HepG2 (cell line): ENCODE data around the gene THADA. TPM values are rescaled to one million over a fixed set of nuclear protein-coding genes. Genes with fewer than 3 reads are reported as not detected.

Source experiments
- ATF5 ChIP-seq: sonication (generic); formaldehyde crosslinking; IDR thresholded peaks from 2 replicates; pipeline ENCODE4 v1.4.0; 2020; ENCODE audit warnings: mild to moderate bottlenecking, low read depth, missing genetic modification reagents
- CREB1 ChIP-seq, 2 experiments: fragments of 450-650 bp in 1 of 2; IDR thresholded peaks; 2 replicates each; pipeline ENCODE4 v1.6.1; 2016 to 2017; ENCODE audit warnings: control low read depth in 1 of 2, mild to moderate bottlenecking in 1 of 2, missing compliant biosample characterization in 1 of 2, missing genetic modification characterization in 1 of 2
- CREM ChIP-seq, 2 experiments: sonication (generic) in 1 of 2; formaldehyde crosslinking in 1 of 2; IDR thresholded peaks; 2 replicates each; pipeline versions ENCODE4 v1.4.0 to v1.6.1; 2016 to 2020; ENCODE audit warnings: antibody characterized with exemption in 1 of 2, mild to moderate bottlenecking in 1 of 2, missing genetic modification reagents in 1 of 2
- EHMT2 ChIP-seq: fragments of 200-600 bp; sonication (generic); IDR thresholded peaks from 2 replicates; pipeline ENCODE4 v1.7.0; 2017; ENCODE audit warnings: antibody characterized with exemption, low read depth, low read length, borderline replicate concordance
- ELF3 ChIP-seq: IDR thresholded peaks from 2 replicates; pipeline ENCODE4 v1.6.1; 2016; ENCODE audit warnings: missing genetic modification reagents, missing compliant biosample characterization
- FOXC1 ChIP-seq: sonication (generic); formaldehyde crosslinking; IDR thresholded peaks from 2 replicates; pipeline ENCODE4 v1.8.0; 2022; ENCODE audit warnings: mild to moderate bottlenecking, missing genetic modification reagents, borderline replicate concordance
- HIC2 ChIP-seq: sonication (generic); formaldehyde crosslinking; IDR thresholded peaks from 2 replicates; pipeline ENCODE4 v1.9.0; 2022; ENCODE audit warnings: low read depth, missing genetic modification reagents
- HOXA3 ChIP-seq: sonication (generic); formaldehyde crosslinking; IDR thresholded peaks from 2 replicates; pipeline ENCODE4 v1.5.0; 2020; ENCODE audit warnings: missing genetic modification reagents
- KIAA2018 ChIP-seq: sonication (generic); formaldehyde crosslinking; IDR thresholded peaks from 2 replicates; pipeline ENCODE4 v1.5.0; 2020; ENCODE audit warnings: mild to moderate bottlenecking, missing genetic modification reagents, borderline replicate concordance
- PBX3 ChIP-seq: sonication (generic); formaldehyde crosslinking; IDR thresholded peaks from 2 replicates; pipeline ENCODE4 v1.8.1; 2023; ENCODE audit warnings: missing genetic modification reagents, inconsistent platforms, borderline replicate concordance
- SMC3 ChIP-seq: IDR thresholded peaks from 2 replicates; pipeline ENCODE4 v1.6.1; 2011; ENCODE audit warnings: low read length, improper control_type of control experiment
- TFDP1 ChIP-seq: IDR thresholded peaks from 2 replicates; pipeline ENCODE4 v1.6.1; 2016; ENCODE audit warnings: missing compliant biosample characterization, missing genetic modification reagents, borderline replicate concordance
- ZMYM3 ChIP-seq: sonication (generic); formaldehyde crosslinking; IDR thresholded peaks from 2 replicates; pipeline ENCODE4 v1.5.1; 2020; ENCODE audit warnings: mild to moderate bottlenecking, missing genetic modification reagents
- ZNF143 ChIP-seq: sonication (generic); formaldehyde crosslinking; IDR thresholded peaks from 2 replicates; pipeline ENCODE4 v1.4.0; 2020; ENCODE audit warnings: missing genetic modification reagents
- ZNF788 ChIP-seq: sonication (generic); formaldehyde crosslinking; IDR thresholded peaks from 2 replicates; pipeline ENCODE4 v1.5.0; 2020; ENCODE audit warnings: mild to moderate bottlenecking, missing genetic modification reagents, borderline replicate concordance
- polyA plus RNA-seq, 8 experiments: library from polyadenylated mRNA; depleted of rRNA in 3 of 8; stranded (reverse) in 7 of 8; unstranded in 1 of 8; fragments of >200 nt; fragmentation: Illumina TruSeq in 4 of 8; extraction: Trizol in 4 of 8; gene quantifications; 2 replicates each; pipeline versions ENCODE4 v1.2.1 to v1.2.3, GENCODE V29; 2011 to 2016; ENCODE audit warnings: low read depth in 4 of 8, missing spikeins in 1 of 8, mixed read lengths in 1 of 8; ENCODE audit not compliant: insufficient read depth in 1 of 8
- total RNA-seq, 5 experiments: library from RNA; depleted of rRNA; stranded (reverse); fragments of >200 nt; fragmentation: Illumina TruSeq; extraction: Trizol; gene quantifications; 2 replicates each; pipeline ENCODE4 v1.2.3, GENCODE V29; 2016; ENCODE audit warnings: low read depth in 1 of 5

The THADA gene
- total and polyA plus RNA-seq, 2 of the 13 experiments (the other 11 are each of a cell fraction or from before 2014, with no cell fraction given) = 12.7 to 21.7 TPM

GRCh38 chr2:43218702-43219382, 377.0 kb downstream of the THADA start (continued):
- TF ChIP-seq TFDP1 (CRISPR knock-in tag) (peak; percentile 45; the same call in 1 of the 2 replicates), ELF3 (CRISPR knock-in tag) (peak; percentile 81), CREM (IDR thresholded peaks at IDR 0.05) (no peak), CREM (CRISPR knock-in tag; IDR thresholded peaks at IDR 0.05) (no peak), SMC3 (0 out of 2 replicates have a peak, but pooled peaks have one; percentile 1), PBX3 (CRISPR knock-in tag) (no peak), FOXC1 (CRISPR knock-in tag) (peak; percentile 64; the same call in 1 of the 2 replicates), ZNF143 (CRISPR knock-in tag) (0 out of 2 replicates have a peak, but pooled peaks have one; percentile 21), KIAA2018 (CRISPR knock-in tag) (no peak), ZMYM3 (CRISPR knock-in tag) (no peak), ATF5 (CRISPR knock-in tag) (no peak), HOXA3 (CRISPR knock-in tag) (peak; percentile 49; the same call in 1 of the 2 replicates), ZNF788 (CRISPR knock-in tag) (no peak; the same call in 1 of the 2 replicates), HIC2 (CRISPR knock-in tag) (peak; percentile 81), CREB1 (IDR thresholded peaks at IDR 0.05) (no peak), CREB1 (CRISPR knock-in tag; IDR thresholded peaks at IDR 0.05) (no peak), EHMT2 (no peak)
